ENCODE results near the gene TRMT6. TPM values are rescaled to one million over a fixed set of nuclear protein-coding genes. Genes with fewer than 3 reads are reported as not detected.

Gene TRMT6
- total RNA-seq, 1 experiment from 2014 or later = 38.9 TPM

DNA sequence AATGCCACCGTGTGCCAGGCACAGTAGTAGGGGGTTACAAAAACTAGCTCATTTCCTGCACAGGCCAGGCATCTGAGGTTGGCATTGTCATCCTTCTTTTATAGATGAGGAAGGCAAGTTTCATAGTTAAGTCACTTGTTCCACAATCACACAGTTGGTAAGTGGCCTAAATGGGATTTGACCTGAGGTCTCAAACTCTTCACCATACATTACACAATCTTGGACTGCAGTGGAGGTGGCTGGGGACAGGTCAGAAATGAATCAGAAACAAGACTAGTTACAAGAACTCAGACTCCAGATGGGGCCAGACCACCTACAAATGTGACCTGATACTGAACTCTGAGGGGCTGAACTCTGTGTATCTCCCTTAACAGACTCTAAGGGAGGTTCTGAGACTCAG lies 49.4 kb downstream of the TRMT6 start:
- no peak for DNase-seq (ENCODE audit: low read depth)

GRCh38 chr20:5899444-5899843 lies 50.9 kb downstream of the TRMT6 start:
- DNase-seq (ENCODE audit: low read depth) = no peak

DNA sequence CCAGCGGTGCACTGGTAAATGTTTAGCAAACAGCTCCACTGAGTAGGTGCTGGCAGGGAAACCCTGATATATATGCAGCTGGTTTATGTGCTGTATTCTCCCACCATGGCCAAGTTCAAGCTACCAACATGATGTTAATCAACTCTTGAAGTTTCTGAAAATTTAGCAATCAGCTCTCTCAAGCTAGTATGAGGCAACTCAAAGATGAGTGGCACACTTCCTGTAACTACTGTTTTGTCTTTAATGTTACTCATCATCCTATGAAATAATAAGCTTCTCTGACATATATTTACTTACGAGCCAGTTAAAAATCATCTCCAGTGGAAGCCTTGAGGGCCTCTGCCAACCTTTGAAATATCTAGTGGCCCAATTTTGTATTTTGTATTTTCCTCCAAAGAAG lies 54.7 kb downstream of the TRMT6 start:
- no peak for DNase-seq (ENCODE audit: low read depth)

DNA sequence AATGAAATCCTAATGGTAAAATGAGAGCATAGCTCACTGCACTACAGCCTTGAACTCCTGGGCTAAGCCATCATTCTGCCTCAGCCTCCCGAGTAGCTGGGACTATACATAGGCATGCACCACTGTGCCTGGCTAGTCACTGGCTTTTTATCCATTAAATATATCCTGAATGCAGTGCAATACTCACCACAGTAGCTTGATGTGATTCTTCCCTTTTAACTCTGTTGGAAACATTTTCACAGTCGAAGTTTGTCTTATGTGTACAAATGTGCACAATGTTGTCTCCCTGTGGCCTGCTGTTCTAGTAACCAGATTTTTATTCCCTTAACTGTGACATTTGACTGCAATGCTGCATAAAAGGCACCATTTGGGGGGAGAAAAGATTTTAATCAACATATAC lies 56.7 kb downstream of the TRMT6 start:
- no peak for DNase-seq (ENCODE audit: low read depth)

DNA sequence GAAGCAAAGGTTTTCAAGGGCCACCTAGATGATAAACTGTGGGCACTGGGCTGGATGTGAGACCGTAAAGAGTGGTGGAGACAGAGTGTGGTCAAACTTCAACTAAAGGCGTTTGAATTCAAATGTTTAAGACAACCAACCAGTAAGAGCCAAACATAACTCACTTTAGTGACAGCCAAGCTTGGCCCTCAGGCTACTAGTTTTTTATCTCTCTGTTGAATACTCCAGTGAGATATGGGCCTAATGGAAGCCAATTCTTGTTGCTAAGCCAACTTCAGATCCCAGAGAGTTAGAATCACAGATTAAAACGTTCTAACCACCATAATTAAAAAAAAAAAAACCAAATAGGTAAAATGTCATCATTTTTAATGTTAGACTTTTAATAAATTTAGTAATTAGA lies 57.3 kb downstream of the TRMT6 start:
- DNase-seq (ENCODE audit: low read depth) = no peak

GRCh38 chr20:5890773-5891441 lies 59.4 kb downstream of the TRMT6 start:
- DNase-seq (ENCODE audit: low read depth) = no peak

DNA sequence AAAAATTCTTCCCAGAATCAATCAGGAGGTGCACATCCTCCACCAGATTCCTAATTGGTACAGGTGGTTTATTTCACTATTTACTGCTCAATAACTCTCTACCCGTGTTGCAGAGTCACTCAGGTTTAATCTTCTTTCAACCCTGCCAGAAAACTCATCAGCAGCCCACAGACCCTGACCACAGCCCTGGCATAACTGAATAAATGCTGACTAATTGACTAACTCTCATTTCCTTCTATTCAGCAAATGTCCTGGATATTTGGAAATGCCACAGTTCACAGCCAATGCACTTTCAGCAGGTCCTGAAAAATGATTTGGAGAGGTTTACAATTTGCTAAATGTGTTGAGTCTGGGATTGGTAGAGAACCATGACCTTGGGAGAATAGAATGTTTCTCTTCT lies 62.3 kb downstream of the TRMT6 start:
- DNase-seq (ENCODE audit: low read depth) = no peak

GRCh38 chr20:5887386-5887785 lies 62.9 kb downstream of the TRMT6 start:
- DNase-seq (ENCODE audit: low read depth) = no peak

Other genes starting within 250 kb of the TRMT6 start
- 2.5 and 2.6 TPM in 2 replicates for gene SHLD1, start 200.1 kb downstream of the TRMT6 start, total RNA-seq (2014; rRNA removed)
- 0.90 and 2.0 TPM in 2 replicates for gene CHGB, start 39.0 kb downstream of the TRMT6 start, total RNA-seq (2014; rRNA removed)
- gene MCM8, start 119 bp upstream of the TRMT6 start, total RNA-seq (2014; rRNA removed) = 34.1 and 34.3 TPM in 2 replicates
- 33.0 and 37.8 TPM in 2 replicates for gene CRLS1, start 55.6 kb upstream of the TRMT6 start, total RNA-seq (2014; rRNA removed)
- gene LRRN4, start 103.5 kb upstream of the TRMT6 start, total RNA-seq (2014; rRNA removed) = not detected in 2 replicates
- 6.1 and 8.3 TPM in 2 replicates for gene FERMT1, start 172.5 kb upstream of the TRMT6 start, total RNA-seq (2014; rRNA removed)